ENCODE measurements around the gene CLCN5.

DNA sequence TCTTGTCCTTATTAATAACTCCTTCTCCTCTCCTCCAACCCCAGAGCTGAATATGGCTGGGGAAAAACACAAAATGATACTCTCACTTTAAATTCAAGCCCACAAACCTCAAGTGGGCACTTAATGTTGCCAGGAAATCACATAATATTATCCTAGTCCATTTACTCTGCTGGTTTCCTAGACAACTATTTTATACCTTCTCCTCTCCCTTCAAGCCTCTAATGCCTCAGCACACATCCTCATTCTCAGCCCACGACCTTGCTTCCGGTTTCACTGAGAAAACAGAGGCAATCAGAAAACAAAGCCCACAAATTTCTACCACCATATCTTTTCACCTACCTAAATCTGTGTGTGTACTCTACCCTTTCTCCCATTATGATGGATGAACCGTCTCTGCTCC, 12.1 kb upstream of the CLCN5 start:
- TF ChIP-seq ELK1 (IDR thresholded peaks at IDR 0.05; ENCODE audit: low read depth, low read length) (no peak), REST (IDR thresholded peaks at IDR 0.05; ENCODE audit: low read depth, low read length) (no peak), CHD1 (IDR thresholded peaks at IDR 0.05; ENCODE audit: low read depth, low read length) (no peak), CTCF (IDR thresholded peaks at IDR 0.05 in 2 of 3, conservative IDR thresholded peaks at IDR 0.05 in 1 of 3; ENCODE audit: control insufficient read depth in 2 of 3, extremely low read depth in 1 of 3, insufficient read depth in 1 of 3, low read depth in 3 of 3, low read length in 3 of 3) (no peak), PAX5 (IDR thresholded peaks at IDR 0.05; ENCODE audit: borderline replicate concordance, low read depth, low read length) (no peak), SIN3A (IDR thresholded peaks at IDR 0.05; ENCODE audit: low read depth, low read length) (no peak), NFIC (IDR thresholded peaks at IDR 0.05; ENCODE audit: low read depth, low read length) (no peak), BRCA1 (IDR thresholded peaks at IDR 0.05; ENCODE audit: low read depth, low read length) (no peak), FOS (IDR thresholded peaks at IDR 0.05; ENCODE audit: borderline replicate concordance, extremely low read depth, insufficient read length) (no peak)
